Middle frontal gyrus (tissue), 1 donor: ENCODE measurements around the gene DDAH1.
A peak's percentile ranks its signal among the peaks of the same experiment; 100 is the strongest.

Experiments
- DNase-seq: peaks from one replicate; pipeline ENCODE4 v3.0.0-alpha.2; 2015; ENCODE audit warnings: low spot score; ENCODE audit errors: extremely low spot score

DDAH1 gene

DNA sequence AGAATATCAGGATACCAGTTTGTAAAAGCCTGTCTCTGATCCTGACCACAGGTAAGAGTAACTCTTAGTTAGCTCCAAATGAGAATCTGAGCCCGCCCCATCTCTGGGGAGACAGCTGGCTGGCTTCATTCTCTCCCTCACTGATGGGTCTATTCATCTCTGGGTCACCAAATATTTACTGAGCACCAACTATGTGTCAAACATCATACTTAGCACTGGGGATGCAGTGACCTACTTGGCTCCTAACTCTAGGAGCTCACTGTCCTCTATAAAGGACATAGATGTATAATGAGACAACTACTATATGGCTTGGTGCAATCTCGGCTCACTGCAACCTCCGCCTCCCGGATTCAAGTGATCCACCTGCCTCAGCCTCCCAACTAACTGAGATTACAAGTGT is 158.7 kb downstream of the DDAH1 start:
- no peak for DNase-seq

DNA sequence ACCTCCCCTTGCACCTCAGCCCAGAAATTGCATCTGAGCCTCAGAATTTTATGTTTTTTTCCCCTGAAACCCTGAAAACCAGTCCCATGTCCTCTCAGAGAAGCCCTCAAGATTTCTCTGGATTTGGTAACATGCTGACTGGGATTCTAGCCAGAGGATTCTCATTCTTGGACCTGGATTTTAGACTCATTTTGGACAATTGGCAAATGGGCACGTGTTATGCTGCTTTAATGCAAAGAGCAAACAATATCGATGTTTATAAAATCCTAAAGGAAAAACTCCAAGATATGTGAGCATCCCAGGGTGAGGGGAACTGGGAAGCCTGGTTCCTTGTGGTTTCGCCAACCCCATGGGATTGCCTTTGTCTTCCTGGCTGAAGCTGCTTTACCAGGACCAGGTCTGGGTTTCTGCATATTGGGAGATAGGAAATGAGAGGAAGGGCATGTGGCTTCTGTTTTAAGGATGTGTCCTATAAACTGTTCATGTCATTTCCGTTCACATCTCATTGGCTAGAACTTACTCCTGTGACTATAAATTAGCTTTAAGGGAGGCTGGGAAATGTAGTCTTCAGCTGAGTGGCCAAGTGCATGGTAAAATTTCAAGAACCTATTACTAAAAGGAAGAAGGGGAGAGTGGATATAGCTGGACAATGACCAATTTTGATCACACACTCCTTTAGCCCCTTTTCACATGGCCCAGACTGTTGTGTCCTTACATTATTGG is 161.4 kb downstream of the DDAH1 start:
- DNase-seq, result no peak

DNA sequence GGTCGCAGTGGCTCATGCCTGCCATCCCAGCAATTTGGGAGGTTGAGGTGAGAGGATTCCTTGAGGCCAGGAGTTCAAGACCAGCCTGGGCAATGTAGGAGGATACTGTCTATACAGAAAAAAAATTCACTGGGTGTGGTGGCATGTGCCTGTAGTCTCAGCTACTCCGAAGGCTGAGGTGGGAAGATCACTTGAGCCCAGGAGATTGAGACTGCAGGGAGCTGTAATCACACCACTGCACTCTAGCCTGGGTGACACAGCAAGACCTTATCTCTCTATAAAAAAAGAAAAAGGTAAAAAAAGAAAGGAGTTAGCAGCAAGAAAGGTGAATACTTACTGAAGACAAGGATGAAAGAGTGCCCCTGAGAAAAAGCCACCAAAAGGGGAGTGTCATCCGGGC is 164.8 kb downstream of the DDAH1 start:
- DNase-seq, result no peak

DNA sequence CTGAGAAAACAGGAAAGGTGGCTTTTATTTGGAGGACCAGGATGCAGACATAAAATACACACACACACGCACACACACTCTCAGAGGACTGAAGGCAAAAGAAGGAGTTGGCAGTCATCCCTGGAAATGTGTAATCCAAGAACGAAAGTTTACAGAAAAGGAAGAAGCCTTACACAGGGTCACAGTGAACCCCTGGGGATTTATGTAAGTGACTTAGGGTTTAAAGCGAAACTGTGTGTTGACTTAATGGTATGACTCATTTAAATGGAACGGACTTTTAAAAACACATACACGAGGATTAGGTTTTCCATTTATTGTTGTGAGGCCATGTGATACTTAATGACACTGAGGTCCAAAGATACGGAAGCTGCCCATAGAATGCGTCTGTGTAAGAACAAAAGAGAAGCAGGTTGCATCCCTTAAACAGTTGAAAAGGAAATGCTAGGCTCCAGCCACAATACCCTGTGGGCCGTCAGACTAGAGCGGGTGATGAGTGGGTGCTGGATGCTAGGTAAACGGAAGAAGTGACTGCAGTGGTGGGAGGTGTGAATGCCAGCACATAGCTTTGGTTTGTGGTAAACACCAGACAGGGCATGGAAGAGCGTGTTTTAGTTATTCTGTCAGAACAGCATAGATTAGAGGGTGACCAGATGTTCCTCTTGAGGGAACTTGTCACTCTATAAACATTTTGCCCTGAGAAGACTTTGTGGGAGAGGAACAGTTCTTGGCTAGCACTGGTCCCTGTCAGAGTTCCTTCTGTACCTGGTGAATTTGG is 166.9 kb downstream of the DDAH1 start:
- peak; percentile 43 for DNase-seq

DNA sequence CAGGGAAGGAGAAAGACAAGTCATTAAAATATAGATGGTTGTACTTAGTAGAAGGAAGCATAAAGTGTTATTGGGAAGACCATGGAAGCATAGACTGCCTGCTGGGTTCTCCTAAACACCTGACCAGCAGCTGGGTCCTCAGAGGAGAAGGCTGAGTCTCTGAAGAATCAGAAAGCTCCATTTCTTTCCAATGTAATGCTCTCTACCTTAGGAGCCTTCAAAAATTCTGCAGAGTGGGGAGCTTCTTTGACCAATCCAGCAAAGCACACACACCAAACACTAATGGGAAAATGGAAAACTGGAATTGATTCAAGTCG is 167.5 kb downstream of the DDAH1 start:
- no peak for DNase-seq

DNA sequence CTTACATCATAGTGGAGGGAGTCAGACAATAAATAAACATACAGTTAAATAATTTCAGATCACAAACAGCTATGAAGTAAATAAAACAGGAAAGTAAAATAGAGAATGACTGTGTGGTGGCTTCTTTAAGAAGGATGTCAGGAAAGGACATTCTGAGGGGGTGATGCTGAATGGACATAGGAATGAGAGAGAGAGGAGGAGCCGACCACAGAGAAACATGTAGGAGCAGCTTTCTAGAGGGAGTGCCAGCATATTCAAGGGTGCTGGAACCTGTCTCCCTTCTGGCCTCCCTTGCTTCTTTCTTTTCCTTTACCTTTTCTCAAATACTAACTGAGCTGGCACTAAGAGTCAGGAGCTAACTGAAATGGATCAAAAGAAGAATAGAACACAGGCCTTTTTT is 168.0 kb downstream of the DDAH1 start:
- DNase-seq, result no peak

DNA sequence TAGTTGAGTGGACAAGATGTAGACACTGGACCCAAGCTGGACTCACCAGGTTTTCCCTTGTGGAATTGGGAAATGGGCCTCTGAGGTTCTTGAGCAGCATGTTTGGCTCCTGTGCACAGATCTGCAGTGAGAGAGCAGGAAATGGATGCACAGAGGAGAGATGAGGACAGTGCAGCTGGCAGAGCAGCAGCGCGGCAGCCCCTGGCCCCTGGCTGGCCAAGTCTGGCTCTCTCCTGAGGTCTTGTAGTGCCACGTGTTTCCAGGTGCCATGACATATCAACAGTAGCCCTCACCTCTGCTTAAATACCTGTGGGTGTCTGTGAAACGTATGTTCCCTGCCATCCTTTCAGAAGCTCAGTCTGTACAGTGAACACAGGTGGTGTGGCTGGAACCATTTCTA is 169.3 kb downstream of the DDAH1 start:
- no peak for DNase-seq

DNA sequence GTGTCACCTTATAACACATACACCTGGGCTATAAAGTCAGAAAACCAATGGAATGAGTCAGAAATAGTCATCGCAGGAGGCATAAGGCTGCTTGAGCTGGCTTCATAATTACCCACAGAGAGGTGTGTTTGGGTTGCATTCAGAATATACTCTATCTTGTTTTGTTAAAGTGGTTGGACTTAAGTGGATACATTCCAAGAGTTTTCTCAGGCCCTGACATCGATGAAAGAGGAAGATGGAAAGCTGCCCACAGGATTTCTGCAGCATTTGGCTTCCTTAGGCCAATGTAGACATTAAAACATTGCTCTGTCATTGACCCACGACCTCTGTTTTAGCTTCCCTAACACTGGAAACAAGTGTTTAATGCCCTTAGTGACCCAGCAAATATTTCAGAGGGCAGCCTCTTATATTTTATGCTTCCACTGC is 169.9 kb downstream of the DDAH1 start:
- DNase-seq, result no peak

DNA sequence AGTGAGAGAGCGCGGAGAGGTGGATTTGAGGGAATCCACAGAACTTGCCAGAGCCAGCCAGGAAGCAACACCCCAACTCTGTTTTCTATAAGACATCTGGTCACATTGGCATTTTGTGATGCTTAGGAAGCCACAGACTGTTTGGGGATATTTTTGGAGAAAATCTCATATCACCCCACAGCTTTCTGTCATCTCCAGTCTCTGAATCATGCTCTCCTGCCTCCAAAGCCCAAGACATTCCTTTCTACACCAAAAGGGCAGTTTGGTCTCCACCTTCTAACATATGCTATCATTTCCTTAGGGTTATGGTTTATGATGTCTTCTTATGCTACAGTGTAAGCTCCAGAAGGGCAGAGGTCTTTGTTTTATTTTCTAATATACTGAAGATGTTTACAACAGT is 174.1 kb downstream of the DDAH1 start:
- DNase-seq, result peak; percentile 19

DNA sequence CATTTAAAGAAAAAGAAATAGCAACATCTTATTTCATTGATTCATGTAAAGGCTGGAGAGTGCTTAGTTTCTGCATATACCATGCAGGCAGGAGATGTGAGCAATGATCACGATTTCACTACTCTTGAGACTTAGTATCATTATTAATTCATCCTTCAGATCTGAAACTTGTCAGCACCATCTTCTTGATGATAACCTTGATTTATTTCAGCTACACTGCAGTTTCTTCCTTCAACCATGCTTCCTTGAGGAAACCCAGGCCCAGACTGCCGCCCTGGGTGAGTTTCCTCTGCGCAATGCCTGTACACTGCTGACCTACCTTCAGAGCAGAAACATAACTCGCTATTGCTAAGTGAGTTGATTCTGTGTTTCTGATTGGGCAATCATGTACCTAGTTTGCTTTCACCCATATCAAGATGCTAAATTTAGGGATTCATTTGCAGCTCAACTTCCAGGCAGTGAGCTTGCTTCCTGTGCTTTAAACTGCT is 175.1 kb downstream of the DDAH1 start:
- no peak for DNase-seq

DNA sequence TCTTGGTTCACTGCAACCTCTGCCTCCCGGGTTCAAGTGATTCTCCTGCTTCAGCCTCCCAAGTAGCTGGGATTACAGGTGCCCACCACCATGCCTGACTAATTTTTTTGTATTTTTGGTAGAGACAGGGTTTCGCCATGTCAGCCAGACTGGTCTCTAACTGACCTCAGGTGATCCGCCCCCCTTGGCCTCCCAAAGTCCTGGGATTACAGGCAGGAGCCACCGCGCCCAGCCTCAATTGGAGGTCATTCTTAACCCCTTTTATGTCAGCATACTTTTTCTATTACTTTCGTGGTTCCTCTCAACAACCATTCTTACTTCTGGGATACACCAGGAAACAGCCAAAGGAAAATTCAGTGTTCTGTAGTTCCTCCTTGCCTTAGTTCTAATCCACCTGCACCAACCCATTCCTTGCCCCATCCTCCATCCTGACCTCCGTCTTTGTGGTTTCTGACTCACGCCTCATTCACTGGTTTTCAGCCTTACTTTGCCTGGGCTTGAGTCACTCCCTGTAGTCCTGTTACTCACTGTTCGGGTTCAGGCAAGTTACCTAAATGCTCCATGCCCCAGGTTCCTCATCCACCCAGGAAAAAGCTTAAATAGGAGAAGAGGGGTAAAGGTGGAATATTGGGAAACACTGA is 175.6 kb downstream of the DDAH1 start:
- no peak for DNase-seq

DNA sequence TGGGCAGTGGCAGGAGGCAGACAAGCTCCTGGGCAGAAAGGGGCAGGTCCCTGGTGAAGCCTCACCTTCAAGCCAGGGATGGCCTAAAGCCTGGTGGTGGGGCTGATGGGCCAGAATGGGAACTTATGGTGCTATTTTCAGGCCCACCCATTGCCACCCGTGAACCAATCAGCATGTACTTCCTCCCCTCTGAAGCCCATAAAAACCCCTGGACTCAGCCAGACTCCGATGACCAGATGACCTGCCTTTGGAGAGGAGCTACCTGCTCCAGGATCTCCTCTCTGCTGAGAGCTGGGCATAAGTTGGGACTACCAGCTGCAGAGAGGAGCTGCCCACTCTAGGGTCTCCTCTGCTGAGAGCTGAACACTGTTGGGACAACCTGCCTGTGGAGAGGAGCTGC is 180.8 kb downstream of the DDAH1 start:
- no peak for DNase-seq

DNA sequence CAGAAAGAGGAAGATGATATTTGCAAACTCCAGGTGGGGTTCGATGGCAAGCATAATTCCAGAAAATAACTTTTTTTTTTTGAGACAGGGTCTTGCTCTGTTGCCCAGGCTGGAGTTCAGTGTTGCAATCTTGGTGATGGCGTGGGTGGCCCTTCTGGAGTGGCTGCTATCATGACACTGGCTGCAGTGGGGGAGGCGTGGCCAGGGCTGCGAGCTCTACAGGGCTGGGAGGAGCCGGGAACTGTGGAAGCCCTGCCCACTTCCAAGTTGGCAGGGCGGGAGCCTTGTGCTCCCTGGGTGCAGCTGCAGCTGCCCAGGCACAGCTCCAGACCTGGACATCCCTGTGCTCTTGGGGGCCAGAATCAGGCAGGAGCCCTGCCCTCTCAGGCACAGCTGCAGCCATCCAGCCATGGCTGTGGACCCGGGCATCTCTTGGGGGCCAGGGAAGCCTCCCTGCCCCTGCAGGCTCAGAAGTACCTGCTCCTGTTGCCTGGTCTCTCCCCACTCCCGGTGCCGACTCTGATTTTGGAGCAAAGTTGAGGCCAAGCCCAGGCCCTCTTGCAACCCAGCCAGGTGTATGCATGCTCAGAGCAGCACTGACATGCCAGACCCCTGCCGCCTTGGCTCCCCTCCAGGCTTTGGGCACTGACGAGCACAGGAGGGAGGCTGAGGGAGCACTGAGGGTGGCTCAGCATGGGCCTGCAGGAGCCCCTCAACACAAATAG is 181.3 kb downstream of the DDAH1 start:
- no peak for DNase-seq

DNA sequence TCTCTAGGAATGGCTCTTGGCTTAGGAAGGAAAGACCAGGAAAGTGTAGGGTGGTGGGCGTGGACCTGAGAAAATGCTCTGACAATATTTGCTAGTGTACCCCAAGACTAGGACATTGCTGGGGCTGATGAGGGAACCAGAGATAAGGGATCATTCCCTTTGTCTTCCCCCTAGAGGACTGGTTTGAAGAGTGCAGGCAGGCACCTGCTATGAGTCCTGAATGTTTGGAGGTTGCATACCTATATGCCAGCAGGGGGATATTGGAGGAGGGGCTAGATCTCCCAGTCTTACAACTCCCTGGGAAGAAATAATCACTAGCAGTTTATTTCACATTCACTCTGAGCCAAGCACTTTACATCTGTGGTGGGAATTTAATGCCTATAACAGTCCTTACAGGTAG is 182.5 kb downstream of the DDAH1 start:
- no peak for DNase-seq

DNA sequence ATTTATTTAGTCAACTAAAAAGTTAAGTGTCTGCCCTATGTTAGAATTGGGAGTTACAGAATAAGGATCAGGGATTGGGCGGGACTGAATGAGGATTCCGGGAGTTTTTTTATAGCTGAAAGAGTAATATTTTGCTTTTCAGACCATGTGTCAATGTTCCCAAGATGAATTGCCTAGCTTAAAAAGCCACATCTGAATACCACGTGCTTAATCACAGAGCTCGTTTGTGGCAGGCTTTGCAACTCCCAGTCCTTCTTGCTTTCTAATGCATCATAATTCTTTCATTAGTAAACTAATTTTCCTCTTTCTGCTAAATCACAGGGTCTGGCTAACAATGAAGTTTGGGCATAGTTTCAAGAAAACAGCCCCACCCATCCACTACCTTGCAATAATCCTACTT is 184.3 kb downstream of the DDAH1 start:
- no peak for DNase-seq

DNA sequence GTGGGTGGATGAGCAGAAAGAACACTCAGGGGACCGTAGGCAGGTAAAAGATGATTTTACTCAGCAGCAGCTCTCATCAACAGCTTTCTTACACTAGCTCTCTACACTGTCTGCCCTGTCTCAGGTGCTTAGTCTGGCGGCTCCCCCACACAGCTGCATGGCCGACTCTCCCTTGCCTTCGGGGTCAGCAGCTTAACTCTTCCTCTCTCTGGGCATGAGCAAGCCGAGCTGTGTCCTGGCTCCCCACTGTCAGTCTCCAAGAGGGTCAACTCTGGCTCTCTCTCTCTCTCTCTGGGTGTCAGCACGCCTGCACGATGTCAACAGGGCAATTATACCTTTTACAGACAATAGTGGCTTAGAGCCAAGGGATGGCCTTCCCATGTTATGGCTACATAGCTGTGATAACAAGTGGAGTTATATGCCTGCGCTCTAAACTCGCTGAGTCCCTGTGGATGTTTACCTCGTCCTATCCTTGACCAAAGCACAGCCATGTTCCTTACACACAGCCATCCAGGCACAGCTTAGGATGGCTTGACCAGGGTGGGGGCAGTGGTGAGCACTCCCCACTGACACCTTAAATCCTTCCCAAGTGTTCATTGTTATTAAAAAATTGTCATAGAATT is 185.4 kb downstream of the DDAH1 start:
- no peak for DNase-seq

DNA sequence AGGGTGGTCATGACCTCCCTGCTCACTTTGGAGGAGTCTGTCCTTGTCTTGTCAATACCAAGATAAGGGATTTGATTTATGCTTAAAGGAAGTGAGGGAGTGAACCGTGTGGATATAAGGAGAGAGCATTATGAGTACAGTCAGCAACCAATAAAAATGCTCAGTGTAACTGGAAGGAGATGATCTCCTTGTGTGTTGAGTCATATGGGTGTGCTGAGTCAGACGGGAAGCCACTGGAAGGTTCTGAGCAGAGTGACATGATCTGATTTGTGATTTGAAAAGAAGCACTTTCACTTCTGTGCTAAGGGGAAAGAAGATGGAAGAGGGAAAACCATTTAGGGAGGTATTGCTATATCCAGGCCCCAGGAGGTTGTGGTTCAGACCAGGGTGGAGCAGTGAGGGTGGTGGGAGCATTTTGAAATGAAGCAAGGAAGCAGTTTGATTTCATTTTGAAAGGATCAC is 186.1 kb downstream of the DDAH1 start:
- no peak for DNase-seq

DNA sequence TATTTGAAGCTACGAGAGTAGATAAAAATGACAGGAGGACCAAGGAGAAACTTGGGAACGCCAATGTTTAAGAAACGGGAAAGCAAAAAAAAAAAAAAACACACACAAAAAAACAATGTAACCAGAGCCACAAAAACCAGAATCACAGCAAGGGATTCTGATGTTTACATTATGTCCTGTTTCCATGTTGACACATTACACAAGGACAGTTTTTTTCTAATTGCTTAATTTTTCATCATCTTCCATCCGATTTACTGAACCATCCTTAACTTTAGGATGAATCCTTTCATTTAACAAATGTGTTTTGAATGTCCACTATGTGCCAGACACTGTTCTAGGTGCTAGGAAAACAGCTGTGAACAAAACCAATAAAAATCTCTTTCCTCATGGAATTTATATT is 187.2 kb downstream of the DDAH1 start:
- no peak for DNase-seq

DNA sequence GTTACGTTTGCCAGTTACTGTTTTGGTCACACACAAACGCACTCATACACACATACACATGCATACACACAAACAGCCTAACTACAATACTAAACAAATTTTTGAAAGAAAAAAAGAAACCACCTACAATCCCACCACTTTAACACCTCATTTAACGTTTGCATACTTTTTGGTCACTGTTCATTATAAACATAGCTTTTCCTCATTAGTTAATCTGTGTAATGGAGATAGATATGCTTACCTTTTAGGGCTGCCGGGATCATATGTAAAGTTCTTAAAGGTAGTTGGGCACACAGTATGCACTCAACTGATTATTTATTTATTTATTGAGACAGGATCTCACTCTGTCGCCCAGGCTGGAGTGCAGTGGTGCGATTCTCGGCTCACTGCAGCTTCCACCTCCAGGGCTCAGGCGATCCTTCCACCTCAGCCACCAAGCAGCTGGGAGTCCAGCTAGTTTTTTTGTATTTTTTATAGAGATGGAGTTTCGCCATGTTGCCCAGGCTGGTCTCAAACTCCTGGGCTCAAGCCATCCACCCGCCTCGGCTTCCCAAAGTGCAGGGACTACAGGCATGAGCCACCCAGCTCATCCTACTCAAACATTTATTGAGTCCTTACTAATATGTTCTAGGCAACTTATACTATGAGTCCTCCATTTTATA is 187.8 kb downstream of the DDAH1 start:
- no peak for DNase-seq

DNA sequence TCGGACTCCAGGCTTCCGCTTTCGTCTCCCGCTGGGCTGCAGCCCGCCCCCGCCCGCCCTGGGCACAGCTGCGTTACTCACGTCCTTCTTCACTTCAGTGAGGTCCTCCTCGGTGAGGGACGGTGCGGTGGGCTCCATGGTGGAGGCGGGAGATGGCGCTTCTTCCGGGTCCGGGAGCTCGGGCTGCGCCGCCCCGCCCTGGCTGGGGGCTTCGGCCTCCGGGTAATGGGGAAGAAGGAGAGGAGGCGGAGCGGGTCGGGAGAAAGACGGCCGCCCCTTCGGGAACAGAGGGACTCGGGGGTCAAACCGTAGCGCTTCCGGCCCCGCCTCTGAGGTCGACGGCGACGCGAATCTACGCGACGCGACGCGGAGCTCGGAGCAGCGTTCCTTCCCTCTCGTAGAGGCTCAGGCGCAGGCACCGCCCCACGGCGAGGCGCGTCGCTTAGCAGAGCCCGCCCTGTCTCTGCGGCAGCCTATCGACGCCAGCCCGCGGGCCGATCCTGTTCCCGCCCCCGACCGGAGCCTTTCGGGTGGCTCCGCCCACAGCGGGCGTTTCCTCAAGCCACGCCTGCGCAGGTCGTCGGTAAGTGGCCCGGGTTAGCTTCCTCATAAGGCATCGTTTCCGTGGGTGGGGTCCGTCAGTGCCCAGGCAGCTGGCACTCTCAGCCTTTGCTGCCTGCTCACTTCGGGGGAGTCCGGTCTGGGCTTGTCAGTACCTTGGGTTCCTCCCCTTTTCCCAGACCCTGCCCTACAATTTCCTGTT is 188.6 kb downstream of the DDAH1 start, which contains the start of gene BCL10:
TSS of gene BCL10 (minus strand) at position 418 of the 763 bp plus-strand sequence. CDS start at position 138, 280 bp downstream.
- peak; percentile 98 for DNase-seq
